HG02763 (cell line): ENCODE data around the gene ACSL5.
"Not testable (repeated sequence)": the region's sequence is repeated elsewhere in the genome, so short reads cannot be mapped to it uniquely, and the experiment has no call there.

ENCODE experiments used
- ATAC-seq: cut with Tn5 transposase; IDR thresholded peaks from one replicate; pipeline ENCODE4 v1.9.1; 2021; ENCODE audit warnings: mild to moderate bottlenecking, moderate library complexity; ENCODE audit not compliant: unreplicated experiment

The ACSL5 gene

DNA sequence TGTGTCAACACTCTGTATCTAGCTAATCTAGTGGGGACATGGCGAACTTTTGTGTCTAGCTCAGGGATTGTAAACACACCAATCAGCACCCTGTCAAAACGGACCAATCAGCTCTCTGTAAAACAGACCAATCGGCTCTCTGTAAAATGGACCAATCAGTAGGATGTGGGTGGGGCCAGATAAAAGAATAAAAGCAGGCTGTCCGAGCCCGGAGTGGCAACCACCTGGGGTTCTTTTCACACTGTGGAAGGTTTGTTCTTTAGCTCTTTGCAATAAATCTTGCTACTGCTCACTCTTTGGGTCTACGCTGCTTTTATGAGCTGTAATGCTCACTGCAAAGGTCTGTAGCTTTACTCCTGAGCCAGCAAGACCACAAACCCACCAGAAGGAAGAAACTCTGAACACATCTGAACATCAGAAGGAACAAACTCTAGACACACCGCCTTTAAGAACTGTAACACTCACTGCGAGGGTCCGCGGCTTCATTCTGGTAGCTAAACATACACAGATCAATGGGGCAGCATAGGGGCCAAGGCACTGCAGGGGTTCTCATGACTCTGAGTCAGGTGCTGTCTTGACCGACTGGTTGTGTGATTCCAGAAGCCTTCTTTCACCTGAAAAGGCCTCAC is 1.6 kb upstream of the ACSL5 start:
- not testable (repeated sequence) for ATAC-seq

DNA sequence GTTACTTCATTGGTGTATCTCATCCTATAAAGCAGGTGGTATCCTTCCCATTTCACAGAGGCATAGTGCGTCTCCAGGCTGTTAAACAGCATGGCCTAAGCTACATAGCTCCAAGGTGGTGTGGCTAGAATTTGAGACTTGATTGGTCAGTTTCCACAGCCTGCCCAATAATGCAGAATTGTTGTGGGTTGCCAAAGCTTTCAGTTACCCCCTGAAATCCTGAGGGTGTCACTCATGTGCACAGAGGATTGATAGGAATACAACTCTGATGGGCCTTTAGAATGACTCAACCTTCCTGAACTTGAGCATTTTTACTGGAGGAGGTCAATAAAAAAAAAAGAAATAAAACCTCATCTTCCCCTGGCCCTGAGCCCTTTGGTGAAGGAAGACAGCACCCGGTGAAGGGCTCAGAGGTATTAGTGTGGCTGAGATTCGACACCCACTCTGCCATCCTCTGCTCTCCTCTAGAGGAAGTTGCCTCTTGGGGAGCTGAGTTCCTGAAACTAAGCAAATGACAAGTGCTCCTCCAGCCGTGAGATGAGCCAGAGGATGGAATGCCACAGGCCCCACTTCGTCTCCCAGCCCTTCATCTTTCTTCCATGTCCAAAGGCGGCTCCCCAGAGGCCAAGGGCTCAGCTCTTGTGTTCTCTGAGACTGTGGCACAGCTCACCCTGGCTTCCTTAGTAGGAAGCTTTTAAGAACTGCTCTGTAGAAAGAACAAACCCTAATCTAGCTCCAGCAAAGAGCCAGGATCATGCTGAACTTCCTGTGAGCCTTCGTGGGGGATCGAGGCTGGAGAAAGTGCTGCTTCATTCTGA is 1.0 kb downstream of the ACSL5 start:
- ATAC-seq = peak; percentile 38

DNA sequence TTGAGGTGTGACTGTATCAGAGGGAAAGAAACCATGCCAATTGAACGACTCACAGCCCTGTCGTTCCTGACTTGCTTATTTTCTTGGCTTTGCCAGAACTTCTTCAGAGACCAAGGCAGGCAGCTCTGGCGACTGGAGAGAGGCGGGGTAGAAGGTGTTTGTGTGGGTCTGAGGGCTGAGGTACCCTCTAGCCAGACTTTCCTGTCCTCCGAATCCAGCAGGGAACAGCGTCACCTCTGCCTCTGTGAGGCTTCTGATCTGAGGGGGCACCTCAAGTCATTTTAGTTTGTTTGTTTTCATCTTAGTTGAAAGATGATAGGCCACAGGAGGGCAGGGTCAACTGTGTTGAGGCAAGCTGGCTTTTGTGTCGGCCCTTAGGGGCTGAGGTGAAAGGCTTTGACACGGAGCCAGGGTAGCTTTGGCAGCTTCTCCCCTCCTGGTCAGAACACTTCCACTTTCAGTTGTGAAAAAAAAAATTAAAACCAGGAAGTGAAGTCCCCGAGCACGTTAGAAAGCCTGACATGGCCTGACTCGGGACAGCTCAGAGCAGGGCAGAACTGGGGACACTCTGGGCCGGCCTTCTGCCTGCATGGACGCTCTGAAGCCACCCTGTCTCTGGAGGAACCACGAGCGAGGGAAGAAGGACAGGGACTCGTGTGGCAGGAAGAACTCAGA is 1.9 kb downstream of the ACSL5 start:
- ATAC-seq = peak; percentile 90

DNA sequence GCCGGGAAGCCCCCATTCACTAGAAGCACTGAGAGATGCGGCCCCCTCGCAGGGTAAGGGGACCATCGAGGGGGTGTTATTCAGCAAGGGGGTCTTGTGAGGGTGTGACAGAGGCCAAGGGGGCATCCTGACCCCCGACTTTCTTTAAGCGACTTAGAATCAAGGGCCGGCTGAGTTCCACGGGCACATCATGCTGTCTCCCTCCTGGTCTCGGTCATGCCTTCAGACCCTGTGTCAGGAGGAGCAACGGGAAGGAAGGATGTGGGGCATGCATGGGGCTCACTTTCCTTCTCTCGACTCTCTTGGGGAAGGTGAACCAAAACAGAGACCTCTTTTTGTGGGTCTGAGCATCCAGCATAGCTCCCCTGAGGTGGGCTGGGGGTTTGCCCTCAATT is 2.5 kb downstream of the ACSL5 start:
- ATAC-seq = peak; percentile 28

DNA sequence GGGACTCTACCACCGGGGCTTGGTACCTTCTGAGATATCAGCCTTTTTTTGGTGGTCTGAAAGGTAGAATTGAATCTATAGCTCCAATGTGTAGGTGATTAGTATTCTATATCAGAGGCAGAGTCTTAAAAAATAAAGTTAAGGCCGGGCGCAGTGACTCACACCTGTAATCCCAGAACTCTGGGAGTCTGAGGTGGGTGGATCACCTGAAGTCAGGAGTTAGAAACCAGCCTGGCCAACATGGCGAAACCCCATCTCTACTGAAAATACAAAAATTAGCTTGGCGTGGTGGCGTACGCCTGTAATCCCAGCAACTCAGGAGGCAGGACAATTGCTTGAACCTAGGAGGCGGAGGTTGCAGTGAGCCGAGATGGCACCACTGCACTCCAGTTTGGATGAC is 3.2 kb downstream of the ACSL5 start:
- not testable (repeated sequence) for ATAC-seq

DNA sequence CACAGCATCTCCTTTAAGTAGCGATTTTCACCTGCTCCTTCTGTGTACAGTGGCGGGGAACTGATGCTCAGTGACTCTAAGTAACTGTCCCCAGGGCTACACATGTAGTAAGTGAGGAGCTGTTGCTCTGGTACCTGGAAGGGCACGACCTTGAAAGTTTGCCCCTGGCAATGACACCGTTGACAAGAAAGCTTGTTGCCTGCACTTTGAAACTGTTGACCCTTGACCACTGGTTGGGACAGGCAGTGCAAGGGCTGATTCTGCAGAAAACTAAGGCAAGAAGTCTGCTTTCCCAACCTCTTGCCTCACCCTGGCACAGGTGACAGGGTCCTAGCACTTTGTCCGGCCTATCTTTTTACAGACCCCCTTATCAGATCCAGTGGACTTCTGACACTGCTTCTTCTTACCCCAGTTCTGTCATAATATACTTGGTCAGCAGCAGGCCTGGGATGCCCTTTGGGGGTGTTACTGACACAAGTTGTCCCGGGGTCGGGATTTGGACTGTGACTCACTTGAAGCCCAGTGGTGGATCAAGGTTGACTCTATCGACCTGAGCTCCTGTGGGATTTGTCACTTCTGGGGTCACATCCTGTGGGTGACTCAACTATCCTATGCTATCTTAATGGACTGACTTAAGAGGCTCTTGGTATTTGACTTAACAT is 5.8 kb downstream of the ACSL5 start:
- ATAC-seq = no peak

DNA sequence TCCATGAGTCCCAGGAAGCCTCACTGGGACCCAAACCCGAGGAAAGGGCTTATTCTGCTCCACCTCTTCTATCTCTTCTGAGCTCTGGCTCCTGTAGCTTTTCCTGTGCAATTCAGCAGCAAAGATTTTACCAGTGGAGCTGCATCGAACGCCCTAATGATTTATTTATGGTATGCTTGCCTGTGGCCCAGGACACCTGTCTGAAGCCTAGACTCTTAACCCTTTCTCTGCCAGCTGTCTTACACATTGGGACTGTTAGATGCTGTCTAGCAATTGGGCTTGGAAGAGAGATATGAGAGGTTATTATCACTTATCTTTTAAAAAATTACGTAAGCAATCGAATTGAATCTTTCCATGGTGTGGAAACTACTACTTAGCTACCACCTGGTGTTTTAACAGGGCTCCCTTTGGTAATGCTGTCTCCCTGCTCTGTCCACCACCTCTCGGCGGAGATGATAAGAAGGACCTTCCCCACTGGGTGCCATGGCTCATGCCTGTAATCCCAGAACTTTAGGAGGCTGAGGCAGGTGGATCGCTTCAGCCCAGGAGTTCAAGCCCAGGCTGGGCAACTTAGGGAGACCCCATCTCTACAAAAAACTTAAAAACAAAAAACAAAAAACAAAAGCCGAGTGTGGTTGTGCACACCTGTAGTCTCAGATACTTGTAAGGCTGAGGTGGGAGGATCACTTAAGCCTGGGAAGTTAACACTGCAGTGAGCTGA is 8.8 kb downstream of the ACSL5 start:
- ATAC-seq = no peak

DNA sequence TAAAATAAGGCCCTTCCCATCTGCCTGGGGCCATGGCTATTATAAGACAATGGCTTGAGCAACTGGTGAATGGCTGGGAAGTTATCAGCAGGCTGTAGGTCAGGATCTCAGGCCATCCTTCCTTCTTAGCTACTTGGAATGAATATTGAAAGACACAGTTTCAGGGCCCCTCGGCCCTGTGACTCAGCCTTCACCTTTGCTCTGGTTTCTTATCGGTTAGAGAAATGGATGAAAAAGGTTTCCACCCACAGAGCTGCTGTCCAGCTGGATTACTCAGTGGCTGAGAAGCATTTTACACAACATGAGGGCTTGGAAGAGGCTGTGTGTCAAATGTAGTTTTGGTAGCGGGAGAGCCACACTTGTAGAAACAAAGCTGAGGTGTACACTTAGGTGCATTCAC is 9.4 kb downstream of the ACSL5 start:
- no peak for ATAC-seq

DNA sequence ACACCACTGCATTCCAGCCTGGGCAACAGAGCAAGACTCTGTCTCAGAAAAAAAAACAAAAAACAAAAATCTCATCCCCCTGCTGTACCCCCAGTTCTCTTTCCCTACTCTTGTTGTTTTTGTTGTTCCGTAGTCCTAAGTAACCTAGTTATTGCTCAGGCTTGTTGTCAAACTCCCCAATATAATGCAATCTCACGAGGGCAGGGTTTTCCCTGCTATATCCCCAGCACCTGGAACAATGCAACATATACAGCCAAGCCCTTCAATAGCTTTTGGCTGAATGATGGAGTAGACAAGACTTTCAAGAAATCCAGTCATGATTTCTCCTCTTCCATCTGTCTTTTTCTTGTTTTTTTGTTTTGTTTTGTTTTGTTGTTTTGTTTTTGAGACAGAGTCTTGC is 10.2 kb downstream of the ACSL5 start:
- ATAC-seq = no peak

DNA sequence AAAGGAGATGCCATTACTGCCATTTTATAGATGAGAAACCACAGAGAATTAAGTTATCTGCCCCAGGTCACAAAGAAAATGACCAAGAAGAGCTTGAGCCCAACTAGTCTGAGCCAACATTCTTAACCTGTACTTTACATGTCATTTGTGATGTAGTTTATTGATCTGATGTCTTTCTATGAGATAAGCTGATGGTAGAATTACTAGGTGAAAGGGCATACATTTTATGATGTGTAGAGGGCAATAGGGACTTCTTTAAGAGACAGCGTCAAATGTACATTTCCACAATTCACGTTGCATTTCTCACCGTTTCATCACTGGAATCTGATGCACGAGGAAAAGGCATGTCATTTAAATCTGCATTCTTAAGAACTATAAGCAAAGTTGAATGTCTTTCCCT is 11.3 kb downstream of the ACSL5 start:
- ATAC-seq = no peak

DNA sequence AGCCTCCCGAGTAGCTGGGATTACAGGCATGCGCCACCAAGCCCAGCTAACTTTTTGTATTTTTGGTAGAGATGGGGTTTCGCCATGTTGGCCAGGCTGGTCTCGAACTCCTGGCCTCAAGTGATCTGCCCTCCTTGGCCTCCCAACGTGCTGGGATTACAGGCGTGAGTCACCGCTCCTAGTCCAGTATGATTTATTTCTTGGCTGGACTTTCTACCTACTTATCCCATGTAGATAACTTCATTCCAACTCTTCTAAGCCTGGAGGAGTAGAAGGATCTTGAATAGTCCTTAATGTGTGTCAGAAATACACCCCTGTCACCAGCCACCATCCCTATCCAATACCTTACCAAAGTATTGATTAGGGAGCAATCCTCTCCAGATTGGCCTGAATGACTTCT is 14.1 kb downstream of the ACSL5 start:
- ATAC-seq = not testable (repeated sequence)

DNA sequence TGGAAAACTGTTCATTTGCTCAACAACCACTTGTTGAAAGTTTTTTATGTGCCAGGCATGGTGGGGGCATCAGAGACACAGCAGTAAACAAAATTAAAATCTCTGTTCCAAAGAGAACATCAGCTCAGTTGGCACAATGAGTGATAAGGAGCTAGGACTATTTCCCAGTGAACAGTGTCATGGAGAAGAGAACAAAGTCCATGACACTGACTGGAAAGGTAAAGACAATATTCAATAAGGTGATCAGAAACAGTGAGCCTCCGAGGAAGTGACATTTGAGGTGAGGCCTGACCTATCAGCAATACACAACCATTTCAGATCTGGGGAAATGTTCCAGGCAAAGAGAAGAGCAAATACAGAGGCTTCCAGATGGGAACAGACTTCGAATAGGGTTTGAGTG is 14.6 kb downstream of the ACSL5 start:
- no peak for ATAC-seq

DNA sequence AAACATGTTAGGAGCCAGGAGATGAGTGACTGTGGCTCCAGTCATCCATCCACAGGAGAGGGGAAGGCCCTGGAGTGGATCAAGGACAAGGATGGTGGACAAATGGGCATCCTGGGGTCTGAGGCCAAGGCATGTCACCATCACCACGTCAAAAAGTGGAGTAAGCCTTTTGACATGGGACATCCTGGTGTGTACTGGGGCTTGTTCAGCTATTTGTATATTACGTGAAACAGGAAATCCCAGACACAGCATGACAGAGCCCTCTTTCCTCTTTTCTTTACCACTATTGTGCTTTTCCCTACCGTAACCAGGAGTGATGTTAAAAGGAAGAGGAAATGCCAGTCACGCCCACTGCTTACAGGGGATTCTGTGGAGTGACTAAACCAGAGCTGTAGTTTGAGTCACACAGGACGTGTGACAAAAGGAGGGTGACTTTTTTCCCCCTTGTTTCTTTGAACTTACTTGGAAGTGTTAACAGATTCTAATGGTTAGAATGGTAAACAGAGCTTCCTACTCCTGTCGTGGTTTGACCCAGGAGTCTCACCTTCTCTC is 15.4 kb downstream of the ACSL5 start:
- ATAC-seq = peak; percentile 59

DNA sequence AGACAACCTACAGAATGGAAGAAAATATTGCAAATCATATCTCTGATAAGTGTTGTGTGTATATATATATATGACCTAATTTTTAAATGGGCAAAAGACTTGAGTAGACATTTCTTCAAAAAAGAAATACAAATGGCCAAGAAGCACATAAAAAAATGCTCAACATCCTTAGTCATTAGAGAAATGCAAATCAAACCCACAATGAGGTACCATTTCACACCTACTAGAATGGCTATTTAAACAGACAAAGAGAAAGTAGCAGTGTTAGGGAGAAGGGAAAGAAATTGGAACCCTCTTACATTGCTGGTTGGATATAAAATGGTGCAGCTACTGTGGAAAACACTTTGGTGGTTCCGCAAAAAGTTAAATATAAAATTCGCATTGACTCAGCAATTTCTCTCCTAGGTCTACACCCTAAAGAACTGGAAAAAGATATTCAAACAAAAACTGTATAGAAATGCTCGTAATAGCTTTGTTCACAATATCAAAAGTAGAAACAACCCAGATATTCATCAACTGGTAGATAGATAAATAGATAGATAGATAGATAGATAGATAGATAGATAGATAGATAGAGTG is 16.3 kb downstream of the ACSL5 start:
- ATAC-seq = no peak

DNA sequence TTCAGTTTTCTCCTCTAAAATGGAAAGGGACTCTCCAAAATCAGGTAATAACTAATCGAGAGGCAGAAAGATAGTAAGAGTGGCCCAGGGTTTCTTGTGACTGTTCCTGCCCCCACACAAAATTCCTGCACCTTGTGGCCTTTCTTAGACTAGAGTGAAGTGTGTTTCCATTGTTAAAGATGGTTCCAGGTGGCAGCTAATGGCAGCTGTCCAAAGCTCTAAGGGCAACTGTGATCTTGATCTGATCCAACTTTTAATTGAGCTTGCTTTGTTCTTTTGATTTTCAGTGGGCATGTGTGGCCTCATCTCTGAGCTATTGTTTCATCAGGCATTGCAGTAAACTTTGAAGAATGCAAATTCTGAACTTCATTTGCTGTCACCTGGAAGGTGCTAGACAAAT is 19.4 kb downstream of the ACSL5 start:
- no peak for ATAC-seq

DNA sequence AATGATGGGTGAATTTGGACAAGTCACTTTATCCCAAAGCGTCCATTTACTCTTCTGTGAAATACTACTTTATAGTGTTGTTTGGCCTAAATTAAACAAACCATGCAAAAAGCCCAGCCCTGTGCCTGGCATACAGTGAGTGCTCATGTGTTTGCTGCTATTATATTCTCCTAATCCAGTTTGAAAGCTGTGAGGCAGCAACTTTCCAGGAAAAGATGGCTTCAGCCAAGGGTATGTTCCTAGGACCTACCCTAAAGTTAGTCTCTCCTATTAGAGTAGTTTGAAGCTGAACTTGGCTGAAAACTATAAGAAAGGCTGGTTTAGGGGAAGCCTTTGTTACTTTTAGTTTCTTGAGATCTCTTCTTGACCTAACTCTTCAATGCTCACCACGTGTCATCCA is 19.9 kb downstream of the ACSL5 start:
- no peak for ATAC-seq

DNA sequence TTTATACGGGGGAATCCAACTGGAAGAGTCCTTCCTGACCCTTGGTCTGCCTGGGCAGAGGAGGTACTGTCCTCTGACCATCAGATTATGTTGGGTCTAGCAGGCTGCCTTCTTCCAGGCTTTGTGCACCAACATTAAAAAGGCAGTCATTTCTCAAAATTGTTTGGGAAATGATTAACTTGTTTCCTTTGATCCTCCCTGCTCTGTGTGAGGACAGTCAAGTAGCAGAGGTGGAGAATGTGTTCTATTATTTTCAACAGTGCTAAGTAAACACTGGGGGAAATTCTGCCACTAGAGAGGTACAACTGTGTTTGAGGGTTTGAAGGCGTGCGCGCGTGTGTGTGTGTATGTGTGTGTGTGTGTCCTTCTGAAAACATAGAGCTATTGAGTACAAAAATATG is 20.6 kb downstream of the ACSL5 start:
- no peak for ATAC-seq

DNA sequence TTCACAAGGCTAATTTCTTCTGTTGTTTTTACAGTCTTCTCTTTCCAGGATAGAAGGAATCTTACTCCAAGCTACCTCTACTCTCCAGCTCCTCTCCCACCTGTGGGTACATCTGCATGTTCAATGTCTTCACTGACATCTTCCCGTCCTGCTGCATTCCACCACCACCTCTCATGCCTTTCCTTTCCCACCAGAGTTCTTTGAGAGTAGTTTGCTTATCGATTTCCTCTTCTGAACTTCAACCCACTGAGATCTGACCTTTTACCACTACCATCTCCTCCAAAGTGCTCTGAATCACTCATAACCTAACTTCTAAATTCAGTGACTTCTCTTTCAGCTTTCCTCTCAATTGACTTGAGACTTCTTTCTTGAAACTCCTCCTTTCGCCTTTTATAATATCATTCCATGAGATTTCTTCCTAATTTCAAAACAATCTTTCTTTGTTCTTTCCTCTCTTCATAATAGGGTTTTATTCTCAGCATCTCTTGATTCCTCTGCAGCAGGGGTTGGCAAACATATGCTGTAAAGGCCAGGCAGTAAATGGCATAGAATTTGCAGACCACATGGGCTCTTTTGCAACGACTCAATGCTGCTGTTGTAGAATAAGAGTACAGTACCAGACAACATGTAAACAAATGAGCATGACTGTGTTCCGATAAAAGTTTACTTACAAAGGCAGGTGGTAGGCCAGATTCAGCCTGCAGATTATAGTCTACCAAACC is 22.1 kb downstream of the ACSL5 start:
- no peak for ATAC-seq

DNA sequence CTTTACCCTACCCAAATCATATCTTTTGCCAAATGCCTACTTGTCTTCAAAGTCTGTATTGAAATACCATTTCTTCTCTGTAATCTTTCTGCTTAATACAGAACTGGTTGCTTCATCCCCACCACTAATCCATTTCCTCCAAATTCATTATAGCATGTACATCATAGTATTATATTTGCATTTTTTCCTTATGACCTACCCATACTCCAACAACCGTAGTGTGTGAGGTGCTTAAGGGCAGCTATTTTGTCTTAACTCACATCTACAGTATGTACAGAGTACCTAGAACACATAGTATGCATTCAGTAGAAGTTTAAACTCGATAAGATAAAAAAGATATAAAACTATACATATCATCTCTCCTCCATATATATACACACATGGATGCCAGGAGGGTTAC is 23.7 kb downstream of the ACSL5 start:
- no peak for ATAC-seq

DNA sequence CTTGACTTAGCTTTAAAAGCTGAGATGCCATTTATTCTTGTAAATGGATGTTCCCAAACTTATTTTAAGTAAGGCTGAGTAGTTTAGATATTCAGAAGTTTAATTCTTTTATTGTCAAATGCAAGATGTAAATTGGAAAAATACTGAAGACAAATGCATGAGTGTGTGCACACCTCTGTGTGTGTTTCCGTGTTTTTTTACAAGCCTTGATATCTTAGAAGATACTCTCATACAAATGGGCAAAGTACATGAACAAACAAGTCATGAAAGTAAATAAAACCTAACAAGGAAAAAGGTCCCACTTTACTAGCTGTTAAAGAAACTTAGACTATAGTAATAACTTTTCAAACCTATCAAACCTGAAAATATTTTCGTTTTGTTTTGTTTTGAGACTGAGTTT is 29.0 kb downstream of the ACSL5 start:
- no peak for ATAC-seq
